Liver (tissue), 9 donors: ENCODE data around the gene REPS1. TPM values are rescaled to one million over a fixed set of nuclear protein-coding genes. Genes with fewer than 3 reads are reported as not detected.

Experiments
- DNase-seq: peaks from one replicate; pipeline ENCODE4 v3.0.0-alpha.2; 2017; ENCODE audit warnings: low spot score
- H3K27ac ChIP-seq, 2 donors: one replicate each; pipeline ENCODE4 v1.7.0; 2013; ENCODE audit warnings: inconsistent platforms in 2 of 2, low read length in 2 of 2, control low read depth in 1 of 2, low read depth in 1 of 2, mild to moderate bottlenecking in 1 of 2
- H3K27me3 ChIP-seq, 4 donors: one replicate each; pipeline versions ENCODE4 v1.6.1 to v1.7.0; 2013; ENCODE audit warnings: low read length in 3 of 4, inconsistent platforms in 1 of 4, mild to moderate bottlenecking in 1 of 4, moderate library complexity in 1 of 4; ENCODE audit not compliant: control insufficient read depth in 4 of 4, insufficient read depth in 4 of 4
- H3K36me3 ChIP-seq, 4 donors: one replicate each; pipeline versions ENCODE4 v1.6.1 to v1.7.0; 2013; ENCODE audit warnings: low read length in 3 of 4, mild to moderate bottlenecking in 3 of 4, low read depth in 1 of 4, moderate library complexity in 1 of 4; ENCODE audit not compliant: control insufficient read depth in 4 of 4, insufficient read depth in 3 of 4
- H3K4me1 ChIP-seq, 4 donors: one replicate each; pipeline versions ENCODE4 v1.6.1 to v1.7.0; 2013; ENCODE audit warnings: low read length in 3 of 4, mild to moderate bottlenecking in 3 of 4, moderate library complexity in 1 of 4; ENCODE audit not compliant: control insufficient read depth in 4 of 4, insufficient read depth in 4 of 4
- H3K4me3 ChIP-seq, 3 donors: one replicate each; pipeline versions ENCODE4 v1.6.1 to v1.7.0; 2013; ENCODE audit warnings: low read length in 3 of 3, control low read depth in 1 of 3, low read depth in 1 of 3, mild to moderate bottlenecking in 1 of 3
- H3K9ac ChIP-seq, 2 donors: one replicate each; pipeline ENCODE4 v1.7.0; 2013; ENCODE audit warnings: low read length in 2 of 2, mild to moderate bottlenecking in 2 of 2, moderate library complexity in 2 of 2, control low read depth in 1 of 2, low read depth in 1 of 2
- H3K9me3 ChIP-seq, 4 donors: one replicate each; pipeline versions ENCODE4 v1.6.1 to v1.7.0; 2013; ENCODE audit warnings: low read length in 3 of 4; ENCODE audit not compliant: control insufficient read depth in 4 of 4
- CTCF ChIP-seq: fragments of 150-350 bp; IDR thresholded peaks from 2 replicates; pipeline ENCODE4 v1.5.1; 2017; ENCODE audit warnings: improper control_type of control experiment, low read depth, low read length; ENCODE audit not compliant: missing input control
- EGR1 ChIP-seq, 2 donors: IDR thresholded peaks; 2 replicates each; pipeline ENCODE4 v1.6.1; 2016 to 2018; ENCODE audit warnings: antibody characterized with exemption in 2 of 2, low read depth in 2 of 2
- FOXA2 ChIP-seq: IDR thresholded peaks from 2 replicates; pipeline ENCODE4 v1.6.1; 2016; ENCODE audit warnings: antibody characterized with exemption
- GABPA ChIP-seq, 2 donors: IDR thresholded peaks in 1 of 2; conservative IDR thresholded peaks in 1 of 2; 2 replicates each; pipeline ENCODE4 v1.6.1; 2016; ENCODE audit warnings: antibody characterized with exemption in 2 of 2, mild to moderate bottlenecking in 1 of 2, moderate library complexity in 1 of 2
- HNF4A ChIP-seq, 2 donors: conservative IDR thresholded peaks; 2 replicates each; pipeline ENCODE4 v1.6.1; 2016; ENCODE audit warnings: antibody characterized with exemption in 2 of 2, mild to moderate bottlenecking in 2 of 2
- JUND ChIP-seq, 2 donors: IDR thresholded peaks; 2 replicates each; pipeline ENCODE4 v1.6.1; 2016; ENCODE audit warnings: antibody characterized with exemption in 2 of 2
- NR2F2 ChIP-seq: IDR thresholded peaks from 2 replicates; pipeline ENCODE4 v1.6.1; 2016; ENCODE audit warnings: antibody characterized with exemption
- RAD21 ChIP-seq, 2 donors: IDR thresholded peaks; 2 replicates each; pipeline ENCODE4 v1.6.1; 2016; ENCODE audit warnings: antibody characterized with exemption in 2 of 2, mild to moderate bottlenecking in 2 of 2
- RXRA ChIP-seq, 2 donors: IDR thresholded peaks; 2 replicates each; pipeline ENCODE4 v1.6.1; 2017 to 2018; ENCODE audit warnings: antibody characterized with exemption in 2 of 2, mild to moderate bottlenecking in 1 of 2
- SP1 ChIP-seq: IDR thresholded peaks from 2 replicates; pipeline ENCODE4 v1.6.1; 2018; ENCODE audit warnings: antibody characterized with exemption, mild to moderate bottlenecking
- TAF1 ChIP-seq: conservative IDR thresholded peaks from 2 replicates; pipeline ENCODE4 v1.6.1; 2016; ENCODE audit warnings: antibody characterized with exemption, mild to moderate bottlenecking
- YY1 ChIP-seq: IDR thresholded peaks from 2 replicates; pipeline ENCODE4 v1.6.1; 2016; ENCODE audit warnings: antibody characterized with exemption, mild to moderate bottlenecking
- ZBTB33 ChIP-seq: IDR thresholded peaks from 2 replicates; pipeline ENCODE4 v1.6.1; 2016; ENCODE audit warnings: antibody characterized with exemption
- WGBS: extraction: QIAGEN DNeasy Blood & Tissue Kit; methylation state at CpG from one replicate; pipeline ENCODE4 v1.1.7; 2013; 5-methylcytosine and 5-hydroxymethylcytosine counted together
- polyA plus RNA-seq, 2 donors: library from polyadenylated mRNA; stranded (reverse) in 1 of 2; unstranded in 1 of 2; fragments of 200-250 nt in 1 of 2; fragments of >200 nt in 1 of 2; fragmentation: Nextera tagmentation in 1 of 2; extraction: Ambion mirVana in 1 of 2; gene quantifications; one replicate each; pipeline versions ENCODE4 v1.2.1 to v1.2.3, GENCODE V29; 2013 to 2015
- total RNA-seq, 2 donors: library from RNA; depleted of rRNA; stranded (reverse); fragments of >200 nt; gene quantifications; one replicate each; pipeline ENCODE4 v1.2.3, GENCODE V29; 2014
- TF ChIP-seq, protein P1 (sequence below): IDR thresholded peaks from 2 replicates; pipeline ENCODE4 v1.6.1; 2016; ENCODE audit warnings: antibody characterized with exemption, mild to moderate bottlenecking
- donor health status: healthy.
- donor health status: healthy.
- donor health status: healthy.
- donor health status: healthy.
- donor health status: healthy.

REPS1 gene
- total and polyA plus RNA-seq, 4 donors, result 12.3 to 46.4 (median 21.1) TPM

DNA sequence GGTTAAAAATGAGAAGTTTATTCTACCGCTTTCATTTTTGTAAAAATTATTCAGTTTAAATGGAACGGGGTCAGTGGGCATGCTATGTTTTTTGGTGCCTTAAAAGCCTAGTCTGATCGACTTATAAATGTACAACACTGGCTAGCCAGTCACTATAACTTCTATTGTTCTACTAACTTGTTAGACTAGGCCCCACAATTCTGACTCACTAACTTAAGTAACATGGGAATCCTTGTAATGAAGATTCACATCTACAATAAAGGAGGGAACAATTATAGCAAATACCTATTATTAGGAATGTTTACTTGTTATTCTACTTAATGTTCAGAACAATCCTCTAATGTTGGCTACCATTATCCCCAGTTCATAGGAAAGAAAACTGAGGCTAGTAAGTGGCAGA is 28.5 kb downstream of the REPS1 start:
- no peak overlapping the region for H3K27ac ChIP-seq
- WGBS, result 92% methylated on average over 3 of the region's 3 CpGs
- no peak for DNase-seq

DNA sequence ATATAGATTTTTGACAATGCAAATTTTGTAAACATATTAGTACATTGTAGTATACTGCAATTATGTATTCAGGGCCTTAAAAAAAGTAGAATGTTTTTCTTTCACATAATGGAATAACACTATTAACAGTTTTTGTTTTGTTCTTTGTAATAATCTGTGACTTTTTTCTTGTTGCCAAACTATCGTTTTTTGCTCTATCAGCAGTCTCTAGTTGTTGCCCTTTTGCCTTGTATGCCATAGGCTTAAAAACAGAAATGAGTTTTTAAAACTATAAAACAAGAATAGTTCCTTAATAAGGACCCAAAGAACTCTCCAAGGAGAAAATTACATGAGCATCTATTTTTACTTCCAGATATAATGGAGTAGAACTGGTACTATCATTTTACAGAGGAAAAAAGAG is 29.5 kb downstream of the REPS1 start:
- no peak for DNase-seq
- Histone ChIP-seq H3K9ac (no peak overlapping the region), H3K27me3 (no peaks in the 10 kb centered on the region), H3K27ac (no peak overlapping the region), H3K9me3 (no peaks in the 10 kb centered on the region), H3K4me1 (peaks cover 6 to 22% (median 17%) of the 10 kb centered on the region in 4 donors), H3K36me3 (no peaks in the 10 kb centered on the region), H3K4me3 (no peak overlapping the region)
- 27% methylated on average over 1 of the region's 1 CpG for WGBS
- TF ChIP-seq JUND (IDR thresholded peaks at IDR 0.05) (no peak), ZBTB33 (no peak)

More for the DNA sequence above, 28.5 kb downstream of the REPS1 start:
- H3K4me3 ChIP-seq, result no peak overlapping the region
- peaks cover 6 to 22% (median 17%) of the 10 kb centered on the region in 4 donors for H3K4me1 ChIP-seq
- TF ChIP-seq TAF1, result no peak
- no peak for TF ChIP-seq JUND (IDR thresholded peaks at IDR 0.05)
- TF ChIP-seq EGR1 (IDR thresholded peaks at IDR 0.05; ENCODE audit: low read depth in 2 of 2), result no peak
- TF ChIP-seq, protein P1, sequence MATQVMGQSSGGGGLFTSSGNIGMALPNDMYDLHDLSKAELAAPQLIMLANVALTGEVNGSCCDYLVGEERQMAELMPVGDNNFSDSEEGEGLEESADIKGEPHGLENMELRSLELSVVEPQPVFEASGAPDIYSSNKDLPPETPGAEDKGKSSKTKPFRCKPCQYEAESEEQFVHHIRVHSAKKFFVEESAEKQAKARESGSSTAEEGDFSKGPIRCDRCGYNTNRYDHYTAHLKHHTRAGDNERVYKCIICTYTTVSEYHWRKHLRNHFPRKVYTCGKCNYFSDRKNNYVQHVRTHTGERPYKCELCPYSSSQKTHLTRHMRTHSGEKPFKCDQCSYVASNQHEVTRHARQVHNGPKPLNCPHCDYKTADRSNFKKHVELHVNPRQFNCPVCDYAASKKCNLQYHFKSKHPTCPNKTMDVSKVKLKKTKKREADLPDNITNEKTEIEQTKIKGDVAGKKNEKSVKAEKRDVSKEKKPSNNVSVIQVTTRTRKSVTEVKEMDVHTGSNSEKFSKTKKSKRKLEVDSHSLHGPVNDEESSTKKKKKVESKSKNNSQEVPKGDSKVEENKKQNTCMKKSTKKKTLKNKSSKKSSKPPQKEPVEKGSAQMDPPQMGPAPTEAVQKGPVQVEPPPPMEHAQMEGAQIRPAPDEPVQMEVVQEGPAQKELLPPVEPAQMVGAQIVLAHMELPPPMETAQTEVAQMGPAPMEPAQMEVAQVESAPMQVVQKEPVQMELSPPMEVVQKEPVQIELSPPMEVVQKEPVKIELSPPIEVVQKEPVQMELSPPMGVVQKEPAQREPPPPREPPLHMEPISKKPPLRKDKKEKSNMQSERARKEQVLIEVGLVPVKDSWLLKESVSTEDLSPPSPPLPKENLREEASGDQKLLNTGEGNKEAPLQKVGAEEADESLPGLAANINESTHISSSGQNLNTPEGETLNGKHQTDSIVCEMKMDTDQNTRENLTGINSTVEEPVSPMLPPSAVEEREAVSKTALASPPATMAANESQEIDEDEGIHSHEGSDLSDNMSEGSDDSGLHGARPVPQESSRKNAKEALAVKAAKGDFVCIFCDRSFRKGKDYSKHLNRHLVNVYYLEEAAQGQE, result no peak
- TF ChIP-seq RAD21 (IDR thresholded peaks at IDR 0.05), result no peak
- no peak for TF ChIP-seq HNF4A (conservative IDR thresholded peaks at IDR 0.05)
- no peak for TF ChIP-seq SP1
- TF ChIP-seq GABPA (IDR thresholded peaks at IDR 0.05 in 1 of 2, conservative IDR thresholded peaks at IDR 0.05 in 1 of 2), result no peak
- H3K27me3 ChIP-seq, result no peaks in the 10 kb centered on the region
- H3K9me3 ChIP-seq, result no peaks in the 10 kb centered on the region
- H3K9ac ChIP-seq, result no peak overlapping the region
- H3K36me3 ChIP-seq, result no peaks in the 10 kb centered on the region

- Histone ChIP-seq H3K27ac (no peak overlapping the region), H3K4me3 (no peak overlapping the region), H3K36me3 (no peaks in the 10 kb centered on the region), H3K9me3 (no peaks in the 10 kb centered on the region), H3K27me3 (no peaks in the 10 kb centered on the region), H3K9ac (no peak overlapping the region), H3K4me1 (peaks cover 6 to 22% (median 17%) of the 10 kb centered on the region in 4 donors)
- 51% methylated on average over 2 of the region's 2 CpGs for WGBS
- no peak for TF ChIP-seq CTCF
- TF ChIP-seq SP1, result no peak
- TF ChIP-seq NR2F2, result no peak
- no peak for TF ChIP-seq RAD21 (IDR thresholded peaks at IDR 0.05)
- TF ChIP-seq, protein P1, result no peak
- no peak for TF ChIP-seq RXRA (IDR thresholded peaks at IDR 0.05)
- no peak for TF ChIP-seq EGR1 (IDR thresholded peaks at IDR 0.05; ENCODE audit: low read depth in 2 of 2)
- no peak for TF ChIP-seq JUND (IDR thresholded peaks at IDR 0.05)
- no peak for TF ChIP-seq YY1
- TF ChIP-seq FOXA2, result no peak
- no peak for TF ChIP-seq ZBTB33
- no peak for TF ChIP-seq HNF4A (conservative IDR thresholded peaks at IDR 0.05)
- no peak for DNase-seq
Measured at GRCh38 chr6:138957903-138958302, 30.1 kb downstream of the REPS1 start.
